Measurements from ENCODE around the gene MROH9.

Gene MROH9

GRCh38 chr1:170935231-170935630 is at the start of gene MROH9:
Gene MROH9 (plus strand): TSS chr1:170935534. CDS start chr1:170945557, 10,023 bp downstream.
- no peak for DNase-seq (ENCODE audit: low read depth, low spot score)
- no peak within 1 kb of the TSS for H3K9ac ChIP-seq (ENCODE audit: insufficient read length)
- H3K9me3 ChIP-seq (ENCODE audit: low read depth, low read length), result no peaks in the 10 kb centered on the region
- no peak within 1 kb of the TSS for H3K27ac ChIP-seq
- H3K4me3 ChIP-seq, result no peak within 1 kb of the TSS
- no peaks in the 10 kb centered on the region for H3K36me3 ChIP-seq (ENCODE audit: insufficient read depth, low read length)
- TF ChIP-seq FOXP2 (optimal IDR thresholded peaks at IDR 0.05; ENCODE audit: control extremely low read depth, extremely low read length, insufficient read depth) (no peak), POLR2AphosphoS5 (IDR thresholded peaks at IDR 0.05; ENCODE audit: borderline replicate concordance, low read depth, low read length) (no peak), EZH2 (IDR thresholded peaks at IDR 0.05) (no peak)

GRCh38 chr1:170885551-170885950 is 49.8 kb upstream of the MROH9 start:
- H3K9ac ChIP-seq (ENCODE audit: insufficient read length), result no peak overlapping the region
- DNase-seq (ENCODE audit: low read depth, low spot score), result no peak

GRCh38 chr1:170886460-170886859 is 48.9 kb upstream of the MROH9 start:
- TF ChIP-seq EZH2 (IDR thresholded peaks at IDR 0.05) (no peak), POLR2AphosphoS5 (IDR thresholded peaks at IDR 0.05; ENCODE audit: borderline replicate concordance, low read depth, low read length) (no peak), FOXP2 (optimal IDR thresholded peaks at IDR 0.05; ENCODE audit: control extremely low read depth, extremely low read length, insufficient read depth) (no peak)
- H3K4me3 ChIP-seq, result no peak overlapping the region
- no peak overlapping the region for H3K9ac ChIP-seq (ENCODE audit: insufficient read length)
- no peak for DNase-seq (ENCODE audit: low read depth, low spot score)
- H3K27ac ChIP-seq, result no peak overlapping the region
- H3K9me3 ChIP-seq (ENCODE audit: low read depth, low read length), result no peaks in the 10 kb centered on the region
- no peaks in the 10 kb centered on the region for H3K36me3 ChIP-seq (ENCODE audit: insufficient read depth, low read length)

More at GRCh38 chr1:170885551-170885950, 49.8 kb upstream of the MROH9 start:
- TF ChIP-seq POLR2AphosphoS5 (IDR thresholded peaks at IDR 0.05; ENCODE audit: borderline replicate concordance, low read depth, low read length) (no peak), FOXP2 (optimal IDR thresholded peaks at IDR 0.05; ENCODE audit: control extremely low read depth, extremely low read length, insufficient read depth) (no peak), EZH2 (IDR thresholded peaks at IDR 0.05) (no peak)
- no peaks in the 10 kb centered on the region for H3K36me3 ChIP-seq (ENCODE audit: insufficient read depth, low read length)
- H3K4me3 ChIP-seq, result no peak overlapping the region
- no peaks in the 10 kb centered on the region for H3K9me3 ChIP-seq (ENCODE audit: low read depth, low read length)
- H3K27ac ChIP-seq, result no peak overlapping the region

- no peak for DNase-seq (ENCODE audit: low read depth, low spot score)
- H3K27ac ChIP-seq, result no peak overlapping the region
- no peak overlapping the region for H3K4me3 ChIP-seq
- TF ChIP-seq FOXP2 (optimal IDR thresholded peaks at IDR 0.05; ENCODE audit: control extremely low read depth, extremely low read length, insufficient read depth), result no peak
- no peak for TF ChIP-seq POLR2AphosphoS5 (IDR thresholded peaks at IDR 0.05; ENCODE audit: borderline replicate concordance, low read depth, low read length)
- TF ChIP-seq EZH2 (IDR thresholded peaks at IDR 0.05), result no peak
- no peaks in the 10 kb centered on the region for H3K36me3 ChIP-seq (ENCODE audit: insufficient read depth, low read length)
- H3K9me3 ChIP-seq (ENCODE audit: low read depth, low read length), result no peaks in the 10 kb centered on the region
- no peak overlapping the region for H3K9ac ChIP-seq (ENCODE audit: insufficient read length)
These were observed 47.6 kb upstream of the MROH9 start for GRCh38 chr1:170887726-170888125.

GRCh38 chr1:170891872-170892271 is 43.5 kb upstream of the MROH9 start:
- Histone ChIP-seq H3K9me3 (ENCODE audit: low read depth, low read length) (no peaks in the 10 kb centered on the region), H3K9ac (ENCODE audit: insufficient read length) (no peak overlapping the region), H3K4me3 (no peak overlapping the region), H3K27ac (no peak overlapping the region), H3K36me3 (ENCODE audit: insufficient read depth, low read length) (no peaks in the 10 kb centered on the region)
- no peak for DNase-seq (ENCODE audit: low read depth, low spot score)
- TF ChIP-seq FOXP2 (optimal IDR thresholded peaks at IDR 0.05; ENCODE audit: control extremely low read depth, extremely low read length, insufficient read depth) (no peak), EZH2 (IDR thresholded peaks at IDR 0.05) (no peak), POLR2AphosphoS5 (IDR thresholded peaks at IDR 0.05; ENCODE audit: borderline replicate concordance, low read depth, low read length) (no peak)

- peak; percentile 80 for DNase-seq (ENCODE audit: low read depth, low spot score)
- peak overlapping the region; percentile 68 for H3K4me3 ChIP-seq
- H3K27ac ChIP-seq, result peak overlapping the region; percentile 85
- no peak overlapping the region for H3K9ac ChIP-seq (ENCODE audit: insufficient read length)
- H3K36me3 ChIP-seq (ENCODE audit: insufficient read depth, low read length), result no peaks in the 10 kb centered on the region
- H3K9me3 ChIP-seq (ENCODE audit: low read depth, low read length), result no peaks in the 10 kb centered on the region
- no peak for TF ChIP-seq FOXP2 (optimal IDR thresholded peaks at IDR 0.05; ENCODE audit: control extremely low read depth, extremely low read length, insufficient read depth)
- peak; percentile 65; the same call in 1 of the 2 replicates for TF ChIP-seq POLR2AphosphoS5 (IDR thresholded peaks at IDR 0.05; ENCODE audit: borderline replicate concordance, low read depth, low read length)
These were observed 41.6 kb upstream of the MROH9 start for GRCh38 chr1:170893655-170894297.

GRCh38 chr1:170903961-170904360 is 31.4 kb upstream of the MROH9 start:
- Histone ChIP-seq H3K27ac (no peak overlapping the region), H3K4me3 (no peak overlapping the region), H3K9me3 (ENCODE audit: low read depth, low read length) (no peaks in the 10 kb centered on the region), H3K36me3 (ENCODE audit: insufficient read depth, low read length) (no peaks in the 10 kb centered on the region), H3K9ac (ENCODE audit: insufficient read length) (no peak overlapping the region)
- DNase-seq (ENCODE audit: low read depth, low spot score), result no peak
- no peak for TF ChIP-seq EZH2 (IDR thresholded peaks at IDR 0.05)
- TF ChIP-seq FOXP2 (optimal IDR thresholded peaks at IDR 0.05; ENCODE audit: control extremely low read depth, extremely low read length, insufficient read depth), result no peak
- TF ChIP-seq POLR2AphosphoS5 (IDR thresholded peaks at IDR 0.05; ENCODE audit: borderline replicate concordance, low read depth, low read length), result no peak

GRCh38 chr1:170908942-170909341 is 26.4 kb upstream of the MROH9 start:
- no peak overlapping the region for H3K4me3 ChIP-seq
- no peaks in the 10 kb centered on the region for H3K9me3 ChIP-seq (ENCODE audit: low read depth, low read length)
- no peak for DNase-seq (ENCODE audit: low read depth, low spot score)
- no peak for TF ChIP-seq EZH2 (IDR thresholded peaks at IDR 0.05)
- no peak for TF ChIP-seq POLR2AphosphoS5 (IDR thresholded peaks at IDR 0.05; ENCODE audit: borderline replicate concordance, low read depth, low read length)
- TF ChIP-seq FOXP2 (optimal IDR thresholded peaks at IDR 0.05; ENCODE audit: control extremely low read depth, extremely low read length, insufficient read depth), result no peak
- no peak overlapping the region for H3K9ac ChIP-seq (ENCODE audit: insufficient read length)
- no peaks in the 10 kb centered on the region for H3K36me3 ChIP-seq (ENCODE audit: insufficient read depth, low read length)
- H3K27ac ChIP-seq, result no peak overlapping the region

GRCh38 chr1:170910273-170910672 is 25.1 kb upstream of the MROH9 start:
- Histone ChIP-seq H3K36me3 (ENCODE audit: insufficient read depth, low read length) (no peaks in the 10 kb centered on the region), H3K9me3 (ENCODE audit: low read depth, low read length) (no peaks in the 10 kb centered on the region), H3K27ac (no peak overlapping the region), H3K9ac (ENCODE audit: insufficient read length) (no peak overlapping the region), H3K4me3 (no peak overlapping the region)
- TF ChIP-seq EZH2 (IDR thresholded peaks at IDR 0.05) (no peak), POLR2AphosphoS5 (IDR thresholded peaks at IDR 0.05; ENCODE audit: borderline replicate concordance, low read depth, low read length) (no peak), FOXP2 (optimal IDR thresholded peaks at IDR 0.05; ENCODE audit: control extremely low read depth, extremely low read length, insufficient read depth) (no peak)
- DNase-seq (ENCODE audit: low read depth, low spot score), result no peak

All from SK-N-MC (cell line).